ENCODE measurements around the gene CD6.

Gene CD6

DNA sequence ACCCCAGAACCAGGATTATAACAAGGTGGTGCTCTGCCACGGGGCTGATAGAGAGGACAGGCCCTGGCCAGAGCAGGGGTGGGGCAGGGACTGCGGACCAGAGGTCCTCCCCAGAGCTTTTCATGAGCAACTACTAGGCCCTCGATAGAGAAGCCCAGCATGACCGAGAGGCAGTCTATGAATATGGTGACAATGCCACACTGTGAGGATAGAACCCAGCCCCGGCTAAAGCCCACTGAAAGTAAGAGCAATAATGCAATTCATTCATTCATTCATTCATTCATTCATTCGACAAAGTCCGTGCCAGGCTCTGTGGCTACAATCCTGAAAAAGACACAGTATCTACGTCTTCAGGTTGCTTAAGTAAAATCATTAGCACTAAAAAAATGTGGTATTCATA, 95.2 kb downstream of the CD6 start:
- DNase-seq (ENCODE audit: low read depth, low spot score): no peak

DNA sequence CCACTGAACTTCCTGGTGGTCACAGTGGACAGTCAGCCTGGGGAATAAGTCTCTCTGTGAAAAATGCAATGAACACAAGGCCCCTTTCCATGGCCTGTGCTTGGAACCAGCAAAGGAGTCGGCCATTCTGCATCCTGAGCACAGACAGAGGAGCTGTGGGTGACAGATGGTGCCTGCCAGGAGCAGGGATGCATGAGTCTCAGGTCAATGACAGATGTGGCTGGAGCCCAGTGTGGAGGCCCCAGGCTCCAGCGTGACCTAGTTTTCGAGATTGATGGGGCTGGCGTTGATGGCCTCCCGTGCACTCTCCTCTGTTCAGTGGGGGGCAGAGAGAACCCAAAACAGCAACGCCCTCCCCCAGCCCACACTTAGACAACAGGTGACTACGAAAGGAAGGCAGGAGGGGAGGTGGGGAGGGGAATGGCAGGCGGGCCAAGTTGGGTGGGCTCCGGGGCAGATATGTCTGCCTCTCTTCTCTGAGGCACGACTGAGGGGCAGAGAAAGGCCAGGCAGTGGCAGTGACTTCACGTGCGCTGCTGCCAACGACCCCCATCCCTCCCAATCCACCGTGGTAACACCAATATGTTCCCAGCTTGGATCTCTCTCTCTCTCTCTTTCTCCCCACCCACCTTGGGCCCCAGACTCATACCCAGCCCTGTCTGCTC, 96.4 kb downstream of the CD6 start:
- no peak overlapping the region for H3K4me3 ChIP-seq (ENCODE audit: low read depth, low read length)
- DNase-seq (ENCODE audit: low read depth, low spot score): no peak
- TF ChIP-seq, protein P1, sequence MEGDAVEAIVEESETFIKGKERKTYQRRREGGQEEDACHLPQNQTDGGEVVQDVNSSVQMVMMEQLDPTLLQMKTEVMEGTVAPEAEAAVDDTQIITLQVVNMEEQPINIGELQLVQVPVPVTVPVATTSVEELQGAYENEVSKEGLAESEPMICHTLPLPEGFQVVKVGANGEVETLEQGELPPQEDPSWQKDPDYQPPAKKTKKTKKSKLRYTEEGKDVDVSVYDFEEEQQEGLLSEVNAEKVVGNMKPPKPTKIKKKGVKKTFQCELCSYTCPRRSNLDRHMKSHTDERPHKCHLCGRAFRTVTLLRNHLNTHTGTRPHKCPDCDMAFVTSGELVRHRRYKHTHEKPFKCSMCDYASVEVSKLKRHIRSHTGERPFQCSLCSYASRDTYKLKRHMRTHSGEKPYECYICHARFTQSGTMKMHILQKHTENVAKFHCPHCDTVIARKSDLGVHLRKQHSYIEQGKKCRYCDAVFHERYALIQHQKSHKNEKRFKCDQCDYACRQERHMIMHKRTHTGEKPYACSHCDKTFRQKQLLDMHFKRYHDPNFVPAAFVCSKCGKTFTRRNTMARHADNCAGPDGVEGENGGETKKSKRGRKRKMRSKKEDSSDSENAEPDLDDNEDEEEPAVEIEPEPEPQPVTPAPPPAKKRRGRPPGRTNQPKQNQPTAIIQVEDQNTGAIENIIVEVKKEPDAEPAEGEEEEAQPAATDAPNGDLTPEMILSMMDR (IDR thresholded peaks at IDR 0.05; ENCODE audit: low read depth, low read length): no peak
- in situ Hi-C loops (cut with HindIII; ENCODE audit: low sequenced_read_pairs): no loop called here

More for the DNA sequence above, 95.2 kb downstream of the CD6 start:
- no peak overlapping the region for H3K4me3 ChIP-seq (ENCODE audit: low read depth, low read length)
- in situ Hi-C loops (cut with HindIII; ENCODE audit: low sequenced_read_pairs): no loop called here
- TF ChIP-seq, protein P1 (IDR thresholded peaks at IDR 0.05; ENCODE audit: low read depth, low read length): no peak

DNA sequence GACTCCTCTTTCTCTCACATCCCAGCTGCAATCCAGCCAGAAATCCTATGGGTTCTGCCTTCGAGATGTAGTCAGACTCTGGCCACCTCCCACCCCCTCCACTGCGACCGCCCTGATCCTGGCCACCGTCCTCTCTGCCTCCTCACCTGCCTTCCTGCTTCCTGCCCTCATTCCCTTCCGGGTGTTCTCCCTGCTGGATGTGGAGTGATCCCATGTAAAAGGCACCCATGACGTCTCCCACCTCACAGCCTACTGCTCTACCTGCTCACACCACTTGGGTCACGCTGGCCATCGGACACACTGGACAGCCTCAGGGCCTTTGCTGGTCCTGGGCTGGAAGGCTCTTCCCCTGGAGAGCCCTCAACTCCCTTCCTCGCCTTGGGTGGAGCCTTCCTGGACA, 97.1 kb downstream of the CD6 start:
- in situ Hi-C loops (cut with HindIII; ENCODE audit: low sequenced_read_pairs): no loop called here
- no peak for DNase-seq (ENCODE audit: low read depth, low spot score)
- H3K4me3 ChIP-seq (ENCODE audit: low read depth, low read length): no peak overlapping the region
- TF ChIP-seq, protein P1 (IDR thresholded peaks at IDR 0.05; ENCODE audit: low read depth, low read length): no peak

DNA sequence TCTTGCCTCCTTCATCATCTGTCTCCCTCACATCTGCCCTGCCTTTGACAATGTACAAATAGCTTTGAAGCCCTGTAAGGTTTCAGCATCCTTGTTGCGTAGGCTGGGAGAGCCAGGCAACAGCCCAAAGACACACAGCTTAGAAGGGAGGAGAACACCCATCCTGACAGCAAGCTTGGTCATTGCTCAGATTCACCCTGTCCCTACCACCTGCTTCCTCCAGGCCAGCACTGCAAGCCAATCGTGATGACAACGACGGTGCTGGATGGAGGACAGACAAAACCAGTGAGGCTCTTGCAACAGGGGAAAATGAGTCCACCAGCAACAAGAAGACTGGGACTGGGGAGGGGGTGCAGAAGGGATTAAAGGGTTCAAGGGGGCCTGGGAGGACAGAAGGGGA, 97.9 kb downstream of the CD6 start:
- TF ChIP-seq, protein P1 (IDR thresholded peaks at IDR 0.05; ENCODE audit: low read depth, low read length): no peak
- in situ Hi-C loops (cut with HindIII; ENCODE audit: low sequenced_read_pairs): no loop called here
- DNase-seq (ENCODE audit: low read depth, low spot score): no peak
- no peak overlapping the region for H3K4me3 ChIP-seq (ENCODE audit: low read depth, low read length)
